ENCODE data around the gene CCM2. TPM values are rescaled to one million over a fixed set of nuclear protein-coding genes. Genes with fewer than 3 reads are reported as not detected.
A peak's percentile ranks its signal among the peaks of the same experiment; 100 is the strongest.
"Not testable (repeated sequence)": the region's sequence is repeated elsewhere in the genome, so short reads cannot be mapped to it uniquely, and the experiment has no call there.

CCM2 gene
- total RNA-seq, 3 donors from 2014 or later = 33.4 to 43.8 (median 35.8) TPM

GRCh38 chr7:45024126-45024744 lies 24.2 kb downstream of the CCM2 start:
- intact Hi-C loops (cut with DNase I, micrococcal nuclease) = no loop called here
- TF ChIP-seq CTCF (IDR thresholded peaks at IDR 0.05) = no peak
- no peak for ATAC-seq
- Histone ChIP-seq H3K36me3 (ENCODE audit: low read depth) (no peaks in the 10 kb centered on the region), H3K9me3 (no peaks in the 10 kb centered on the region), H3K4me1 (ENCODE audit: low read depth) (no peaks in the 10 kb centered on the region), H3K4me3 (no peak overlapping the region)
- DNase-seq = no peak

- DNase-seq; H3K36me3 ChIP-seq (ENCODE audit: low read depth); H3K4me3 ChIP-seq; intact Hi-C loops (cut with DNase I, micrococcal nuclease); H3K9me3 ChIP-seq; H3K4me1 ChIP-seq (ENCODE audit: low read depth); ATAC-seq: not testable (repeated sequence)
These were observed 25.5 kb downstream of the CCM2 start for GRCh38 chr7:45025473-45025872.

DNA sequence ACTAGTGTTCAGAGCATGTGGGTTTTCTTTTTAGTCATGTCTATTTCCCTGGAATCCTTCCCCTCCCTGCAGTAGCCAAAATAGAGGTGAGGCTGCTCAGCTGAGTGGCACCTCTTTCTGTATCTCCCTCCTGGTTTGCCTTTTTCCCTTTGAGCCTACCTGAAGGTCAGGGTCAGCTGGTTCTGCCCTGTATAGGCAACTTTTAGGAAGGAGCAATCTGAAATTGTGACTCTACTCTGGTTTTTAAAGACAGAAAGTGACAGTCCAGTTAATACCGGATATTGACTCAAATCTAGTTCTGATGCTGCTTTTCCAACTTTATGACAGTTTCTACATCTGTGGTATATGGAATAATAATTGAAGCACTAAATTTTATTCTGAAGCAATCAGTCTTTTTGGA lies 26.0 kb downstream of the CCM2 start:
- intact Hi-C loops (cut with DNase I, micrococcal nuclease) = no loop called here
- TF ChIP-seq CTCF (IDR thresholded peaks at IDR 0.05) = no peak
- no peak for ATAC-seq

DNA sequence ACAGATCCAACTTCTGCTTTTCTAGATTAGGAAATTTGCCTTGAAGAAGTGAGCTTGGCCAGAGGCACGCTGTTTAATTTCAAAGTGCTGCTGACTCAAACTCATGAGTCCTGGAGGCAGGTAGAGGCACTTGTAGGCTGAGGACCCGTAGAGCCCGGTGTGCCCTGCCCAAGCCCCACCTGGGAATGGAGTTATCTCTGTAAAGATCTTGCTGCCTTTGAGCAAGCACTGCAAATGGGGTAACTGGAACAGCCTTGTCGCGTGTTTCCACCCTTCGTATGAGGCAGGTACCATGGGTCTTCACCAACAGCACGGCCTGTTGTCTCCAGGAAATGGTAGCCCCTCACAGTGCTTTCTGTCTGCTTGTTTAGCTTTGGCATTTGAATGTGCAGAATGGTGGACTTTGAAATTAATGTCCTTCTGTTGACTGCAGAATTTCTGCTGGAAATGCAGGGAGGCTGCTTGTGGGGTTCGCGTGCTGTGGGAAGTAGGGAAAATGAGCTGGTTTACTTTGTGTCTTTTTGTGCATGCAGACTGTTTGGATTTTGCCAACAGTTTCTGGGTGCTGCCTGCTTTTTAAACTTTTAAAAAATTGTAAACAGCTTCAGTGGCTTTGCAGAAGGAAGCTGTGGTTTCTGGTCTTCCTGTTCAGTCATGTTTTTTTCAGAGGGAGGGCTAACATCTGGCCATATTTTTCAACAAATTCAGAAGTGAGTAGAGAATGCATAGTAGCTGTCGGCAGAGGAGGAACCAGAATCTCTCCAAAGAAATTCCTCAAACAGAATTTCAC lies 27.2 kb downstream of the CCM2 start:
- no peak for TF ChIP-seq CTCF (IDR thresholded peaks at IDR 0.05)
- Histone ChIP-seq H3K9me3 (no peaks in the 10 kb centered on the region), H3K36me3 (ENCODE audit: low read depth) (no peaks in the 10 kb centered on the region), H3K4me3 (no peak overlapping the region), H3K4me1 (ENCODE audit: low read depth) (no peaks in the 10 kb centered on the region)
- intact Hi-C loops (cut with DNase I, micrococcal nuclease) = no loop called here
- DNase-seq (peak in 1 of 3 donors; percentile 11), ATAC-seq (peak; percentile 72)

More for the DNA sequence above, 26.0 kb downstream of the CCM2 start:
- Histone ChIP-seq H3K4me3 (no peak overlapping the region), H3K9me3 (no peaks in the 10 kb centered on the region), H3K4me1 (ENCODE audit: low read depth) (no peaks in the 10 kb centered on the region), H3K36me3 (ENCODE audit: low read depth) (no peaks in the 10 kb centered on the region)
- no peak for DNase-seq

DNA sequence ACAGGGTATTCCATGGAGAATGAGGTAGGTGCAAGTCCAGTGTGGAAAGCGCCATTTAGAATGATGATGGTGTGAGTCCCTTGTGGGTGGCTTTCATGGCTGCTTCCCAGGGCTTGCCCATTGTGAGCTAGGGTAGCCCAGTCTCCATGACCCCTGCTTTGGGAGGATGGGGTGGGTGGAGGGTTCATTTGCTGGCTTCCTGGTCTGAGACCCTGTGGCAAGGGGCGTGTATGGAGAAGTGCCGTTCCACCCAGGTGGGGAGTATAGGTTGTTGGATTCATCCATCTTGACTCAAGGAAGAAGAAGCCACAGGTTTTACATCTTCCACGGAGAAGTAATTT lies 27.7 kb downstream of the CCM2 start:
- DNase-seq (no peak), ATAC-seq (peak; percentile 10)
- H3K4me1 ChIP-seq (ENCODE audit: low read depth) = no peaks in the 10 kb centered on the region
- no peak overlapping the region for H3K4me3 ChIP-seq
- no peak for TF ChIP-seq CTCF (IDR thresholded peaks at IDR 0.05)
- no peaks in the 10 kb centered on the region for H3K9me3 ChIP-seq
- no peaks in the 10 kb centered on the region for H3K36me3 ChIP-seq (ENCODE audit: low read depth)
- intact Hi-C loops (cut with DNase I, micrococcal nuclease) = no loop called here

DNA sequence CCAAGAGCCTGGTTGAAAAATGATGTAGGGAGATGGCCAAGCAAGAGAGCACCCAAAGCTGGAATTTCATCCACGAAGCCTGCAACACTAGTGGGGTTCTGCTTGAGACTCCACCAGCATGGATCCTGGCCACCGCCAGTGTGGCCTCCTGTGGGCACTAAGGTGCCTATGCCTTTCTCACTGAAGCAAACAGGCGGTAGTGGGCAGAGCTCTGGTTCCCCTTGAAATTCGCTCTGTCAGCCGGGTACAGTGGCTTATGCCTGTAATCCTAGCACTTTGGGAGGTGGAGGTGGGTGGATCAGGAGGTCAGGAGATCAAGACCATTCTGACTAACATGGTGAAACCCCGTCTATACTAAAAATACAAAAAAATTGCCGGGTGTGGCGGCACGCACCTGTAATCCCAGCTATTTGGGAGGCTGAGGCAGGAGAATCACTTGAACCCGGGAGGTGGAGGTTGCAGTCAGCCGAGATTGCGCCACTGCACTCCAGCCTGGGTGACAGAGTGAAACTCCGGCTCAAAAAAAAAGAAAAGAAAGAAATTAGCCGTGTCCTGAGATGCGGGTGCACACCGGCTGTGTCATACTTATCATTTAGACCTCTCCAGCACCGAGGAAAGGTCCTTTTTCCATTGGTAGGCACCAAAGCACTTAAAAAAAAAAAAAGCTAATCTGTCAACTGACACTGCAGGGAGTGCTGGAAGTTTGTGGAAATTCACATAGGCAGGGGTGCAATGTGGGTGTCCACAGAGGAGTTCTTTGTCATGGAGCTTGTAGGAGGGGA lies 28.3 kb downstream of the CCM2 start:
- intact Hi-C loops (cut with DNase I, micrococcal nuclease) = no loop called here
- H3K9me3 ChIP-seq = no peaks in the 10 kb centered on the region
- no peaks in the 10 kb centered on the region for H3K4me1 ChIP-seq (ENCODE audit: low read depth)
- ATAC-seq = peak; percentile 29
- DNase-seq = no peak
- H3K4me3 ChIP-seq = no peak overlapping the region
- no peaks in the 10 kb centered on the region for H3K36me3 ChIP-seq (ENCODE audit: low read depth)
- TF ChIP-seq CTCF (IDR thresholded peaks at IDR 0.05) = no peak

All from mucosa of descending colon (tissue), 3 donors.